ENCODE measurements around the gene MBLAC1.

Gene MBLAC1

GRCh38 chr7:100088621-100089457 lies 37.9 kb upstream of the MBLAC1 start, which contains the start of gene COPS6:
Gene COPS6 (plus strand): TSS chr7:100088969. CDS start chr7:100088991, 22 bp downstream.
- peak within 1 kb of the TSS; percentile 98 for H3K4me3 ChIP-seq (ENCODE audit: low read length)
- H3K27me3 ChIP-seq (ENCODE audit: insufficient read depth, low read length) = no peaks in the 10 kb centered on the region
- 1% methylated on average over 68 of the region's 68 CpGs for WGBS

GRCh38 chr7:100089458-100090196 lies 37.1 kb upstream of the MBLAC1 start:
- Histone ChIP-seq H3K4me3 (ENCODE audit: low read length) (peak overlapping the region; percentile 98), H3K27ac (ENCODE audit: low read depth, low read length) (peak overlapping the region; percentile 86; the same call in 1 of the 2 replicates), H3K9ac (ENCODE audit: low read depth, low read length) (peak overlapping the region; percentile 97), H3K9me3 (ENCODE audit: insufficient read depth, low read depth, low read length) (no peaks in the 10 kb centered on the region), H3K4me1 (ENCODE audit: insufficient read depth, low read length) (no peaks in the 10 kb centered on the region), H3K27me3 (ENCODE audit: insufficient read depth, low read length) (no peaks in the 10 kb centered on the region), H3K36me3 (ENCODE audit: insufficient read depth, low read length) (peaks cover 45% of the 10 kb centered on the region)
- 43% methylated on average over 7 of the region's 7 CpGs for WGBS

More at GRCh38 chr7:100088621-100089457, 37.9 kb upstream of the MBLAC1 start, which contains the start of gene COPS6:
- H3K9ac ChIP-seq (ENCODE audit: low read depth, low read length) = peak within 1 kb of the TSS; percentile 97
- no peaks in the 10 kb centered on the region for H3K9me3 ChIP-seq (ENCODE audit: insufficient read depth, low read depth, low read length)
- peaks cover 37% of the 10 kb centered on the region for H3K36me3 ChIP-seq (ENCODE audit: insufficient read depth, low read length)
- H3K4me1 ChIP-seq (ENCODE audit: insufficient read depth, low read length) = no peaks in the 10 kb centered on the region
- peak within 1 kb of the TSS; percentile 86 for H3K27ac ChIP-seq (ENCODE audit: low read depth, low read length)

- H3K4me3 ChIP-seq (ENCODE audit: low read length) = no peak overlapping the region
- no peaks in the 10 kb centered on the region for H3K27me3 ChIP-seq (ENCODE audit: insufficient read depth, low read length)
- peaks cover 56% of the 10 kb centered on the region for H3K36me3 ChIP-seq (ENCODE audit: insufficient read depth, low read length)
- 93% methylated on average over 13 of the region's 14 CpGs for WGBS
- H3K27ac ChIP-seq (ENCODE audit: low read depth, low read length) = peak overlapping the region; percentile 61; the same call in 1 of the 2 replicates
- no peaks in the 10 kb centered on the region for H3K4me1 ChIP-seq (ENCODE audit: insufficient read depth, low read length)
- H3K9ac ChIP-seq (ENCODE audit: low read depth, low read length) = no peak overlapping the region
- no peaks in the 10 kb centered on the region for H3K9me3 ChIP-seq (ENCODE audit: insufficient read depth, low read depth, low read length)
Measured at GRCh38 chr7:100090527-100091410, 36.0 kb upstream of the MBLAC1 start.

GRCh38 chr7:100091411-100092181 lies 35.2 kb upstream of the MBLAC1 start:
- no peaks in the 10 kb centered on the region for H3K4me1 ChIP-seq (ENCODE audit: insufficient read depth, low read length)
- no peaks in the 10 kb centered on the region for H3K9me3 ChIP-seq (ENCODE audit: insufficient read depth, low read depth, low read length)
- no peak overlapping the region for H3K9ac ChIP-seq (ENCODE audit: low read depth, low read length)
- H3K4me3 ChIP-seq (ENCODE audit: low read length) = no peak overlapping the region
- H3K27ac ChIP-seq (ENCODE audit: low read depth, low read length) = peak overlapping the region; percentile 61; the same call in 1 of the 2 replicates
- H3K27me3 ChIP-seq (ENCODE audit: insufficient read depth, low read length) = no peaks in the 10 kb centered on the region
- H3K36me3 ChIP-seq (ENCODE audit: insufficient read depth, low read length) = peaks cover 64% of the 10 kb centered on the region
- 85% methylated on average over 19 of the region's 19 CpGs for WGBS

GRCh38 chr7:100093054-100093453 lies 33.7 kb upstream of the MBLAC1 start:
- H3K4me1 ChIP-seq (ENCODE audit: insufficient read depth, low read length) = no peaks in the 10 kb centered on the region

GRCh38 chr7:100093498-100093897 lies 33.3 kb upstream of the MBLAC1 start:
- Histone ChIP-seq H3K27me3 (ENCODE audit: insufficient read depth, low read length) (no peaks in the 10 kb centered on the region), H3K27ac (ENCODE audit: low read depth, low read length) (peak overlapping the region; percentile 20; the same call in 1 of the 2 replicates), H3K4me1 (ENCODE audit: insufficient read depth, low read length) (no peaks in the 10 kb centered on the region), H3K9ac (ENCODE audit: low read depth, low read length) (no peak overlapping the region), H3K36me3 (ENCODE audit: insufficient read depth, low read length) (peaks cover 83% of the 10 kb centered on the region), H3K9me3 (ENCODE audit: insufficient read depth, low read depth, low read length) (no peaks in the 10 kb centered on the region), H3K4me3 (ENCODE audit: low read length) (no peak overlapping the region)
- WGBS = 94% methylated on average over 13 of the region's 13 CpGs

More at GRCh38 chr7:100093054-100093453, 33.7 kb upstream of the MBLAC1 start:
- H3K9me3 ChIP-seq (ENCODE audit: insufficient read depth, low read depth, low read length) = no peaks in the 10 kb centered on the region
- H3K27me3 ChIP-seq (ENCODE audit: insufficient read depth, low read length) = no peaks in the 10 kb centered on the region
- no peak overlapping the region; the same call in 1 of the 2 replicates for H3K27ac ChIP-seq (ENCODE audit: low read depth, low read length)
- H3K9ac ChIP-seq (ENCODE audit: low read depth, low read length) = no peak overlapping the region
- 92% methylated on average over 7 of the region's 8 CpGs for WGBS
- peaks cover 78% of the 10 kb centered on the region for H3K36me3 ChIP-seq (ENCODE audit: insufficient read depth, low read length)
- no peak overlapping the region for H3K4me3 ChIP-seq (ENCODE audit: low read length)

- Histone ChIP-seq H3K27me3 (ENCODE audit: insufficient read depth, low read length) (no peaks in the 10 kb centered on the region), H3K27ac (ENCODE audit: low read depth, low read length) (peak overlapping the region; percentile 20; the same call in 1 of the 2 replicates), H3K36me3 (ENCODE audit: insufficient read depth, low read length) (peaks cover 88% of the 10 kb centered on the region), H3K4me1 (ENCODE audit: insufficient read depth, low read length) (0 out of 2 replicates have a peak, but pooled peaks cover 2% of the 10 kb centered on the region), H3K9ac (ENCODE audit: low read depth, low read length) (no peak overlapping the region), H3K9me3 (ENCODE audit: insufficient read depth, low read depth, low read length) (no peaks in the 10 kb centered on the region), H3K4me3 (ENCODE audit: low read length) (no peak overlapping the region)
- WGBS = 95% methylated on average over 16 of the region's 16 CpGs
Measured at GRCh38 chr7:100093925-100094486, 32.8 kb upstream of the MBLAC1 start.

- Histone ChIP-seq H3K27me3 (ENCODE audit: insufficient read depth, low read length) (no peaks in the 10 kb centered on the region), H3K27ac (ENCODE audit: low read depth, low read length) (peak overlapping the region; percentile 21; the same call in 1 of the 2 replicates), H3K9ac (ENCODE audit: low read depth, low read length) (no peak overlapping the region), H3K4me3 (ENCODE audit: low read length) (no peak overlapping the region), H3K9me3 (ENCODE audit: insufficient read depth, low read depth, low read length) (no peaks in the 10 kb centered on the region), H3K36me3 (ENCODE audit: insufficient read depth, low read length) (peaks cover 98% of the 10 kb centered on the region), H3K4me1 (ENCODE audit: insufficient read depth, low read length) (peaks cover 6% of the 10 kb centered on the region; the same call in 1 of the 2 replicates)
- 92% methylated on average over 9 of the region's 9 CpGs for WGBS
Measured at GRCh38 chr7:100095289-100095688, 31.5 kb upstream of the MBLAC1 start.

GRCh38 chr7:100095704-100096103 lies 31.1 kb upstream of the MBLAC1 start:
- Histone ChIP-seq H3K27ac (ENCODE audit: low read depth, low read length) (no peak overlapping the region), H3K9ac (ENCODE audit: low read depth, low read length) (no peak overlapping the region), H3K4me1 (ENCODE audit: insufficient read depth, low read length) (peaks cover 6% of the 10 kb centered on the region; the same call in 1 of the 2 replicates), H3K27me3 (ENCODE audit: insufficient read depth, low read length) (no peaks in the 10 kb centered on the region), H3K36me3 (ENCODE audit: insufficient read depth, low read length) (peaks cover 94% of the 10 kb centered on the region), H3K9me3 (ENCODE audit: insufficient read depth, low read depth, low read length) (no peaks in the 10 kb centered on the region), H3K4me3 (ENCODE audit: low read length) (no peak overlapping the region)
- WGBS = 97% methylated on average over 17 of the region's 17 CpGs
